ENCODE measurements around the gene TTC17. TPM values are rescaled to one million over a fixed set of nuclear protein-coding genes. Genes with fewer than 3 reads are reported as not detected.

The TTC17 gene, protein sequence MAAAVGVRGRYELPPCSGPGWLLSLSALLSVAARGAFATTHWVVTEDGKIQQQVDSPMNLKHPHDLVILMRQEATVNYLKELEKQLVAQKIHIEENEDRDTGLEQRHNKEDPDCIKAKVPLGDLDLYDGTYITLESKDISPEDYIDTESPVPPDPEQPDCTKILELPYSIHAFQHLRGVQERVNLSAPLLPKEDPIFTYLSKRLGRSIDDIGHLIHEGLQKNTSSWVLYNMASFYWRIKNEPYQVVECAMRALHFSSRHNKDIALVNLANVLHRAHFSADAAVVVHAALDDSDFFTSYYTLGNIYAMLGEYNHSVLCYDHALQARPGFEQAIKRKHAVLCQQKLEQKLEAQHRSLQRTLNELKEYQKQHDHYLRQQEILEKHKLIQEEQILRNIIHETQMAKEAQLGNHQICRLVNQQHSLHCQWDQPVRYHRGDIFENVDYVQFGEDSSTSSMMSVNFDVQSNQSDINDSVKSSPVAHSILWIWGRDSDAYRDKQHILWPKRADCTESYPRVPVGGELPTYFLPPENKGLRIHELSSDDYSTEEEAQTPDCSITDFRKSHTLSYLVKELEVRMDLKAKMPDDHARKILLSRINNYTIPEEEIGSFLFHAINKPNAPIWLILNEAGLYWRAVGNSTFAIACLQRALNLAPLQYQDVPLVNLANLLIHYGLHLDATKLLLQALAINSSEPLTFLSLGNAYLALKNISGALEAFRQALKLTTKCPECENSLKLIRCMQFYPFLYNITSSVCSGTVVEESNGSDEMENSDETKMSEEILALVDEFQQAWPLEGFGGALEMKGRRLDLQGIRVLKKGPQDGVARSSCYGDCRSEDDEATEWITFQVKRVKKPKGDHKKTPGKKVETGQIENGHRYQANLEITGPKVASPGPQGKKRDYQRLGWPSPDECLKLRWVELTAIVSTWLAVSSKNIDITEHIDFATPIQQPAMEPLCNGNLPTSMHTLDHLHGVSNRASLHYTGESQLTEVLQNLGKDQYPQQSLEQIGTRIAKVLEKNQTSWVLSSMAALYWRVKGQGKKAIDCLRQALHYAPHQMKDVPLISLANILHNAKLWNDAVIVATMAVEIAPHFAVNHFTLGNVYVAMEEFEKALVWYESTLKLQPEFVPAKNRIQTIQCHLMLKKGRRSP
- total RNA-seq = 77.4 and 88.7 TPM in 2 replicates

DNA sequence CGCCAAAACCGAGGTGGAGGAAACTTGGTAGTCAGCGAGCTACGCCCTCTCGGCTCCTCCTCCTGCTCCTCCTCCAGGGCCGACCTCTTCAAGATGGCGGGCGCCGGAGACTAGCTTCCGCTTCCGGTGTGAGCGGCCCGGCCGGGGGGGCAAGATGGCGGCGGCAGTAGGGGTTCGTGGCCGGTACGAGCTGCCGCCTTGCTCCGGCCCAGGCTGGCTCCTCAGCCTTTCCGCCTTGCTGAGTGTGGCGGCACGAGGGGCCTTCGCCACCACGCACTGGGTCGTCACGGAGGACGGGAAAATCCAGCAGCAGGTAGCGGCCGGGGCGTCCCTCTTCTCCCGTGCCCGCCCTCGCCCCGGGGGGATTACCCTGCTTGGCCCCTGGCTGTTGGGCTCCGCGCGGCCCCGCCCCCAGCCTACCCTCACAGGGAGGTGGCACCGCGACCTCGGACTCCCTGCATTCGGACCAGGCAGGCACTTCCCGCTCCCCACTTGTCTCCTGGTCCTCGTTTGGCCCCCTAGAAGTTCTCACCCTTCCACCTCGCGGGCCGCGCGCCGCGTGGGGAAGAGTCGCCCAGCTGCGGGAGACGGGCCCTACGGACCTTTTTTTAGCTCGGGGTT lies at the start of gene TTC17:
Gene TTC17 (plus strand): TSS at position 120 of the 621 bp plus-strand sequence. CDS start 35 bp downstream, at position 155.
- Histone ChIP-seq H3K4me3 (ENCODE audit: insufficient read depth, low read length) (peak within 1 kb of the TSS; percentile 97), H3K4me1 (ENCODE audit: insufficient read depth, low read length) (peaks cover 14% of the 10 kb centered on the region), H2AFZ (ENCODE audit: low read length) (peak within 1 kb of the TSS; percentile 97), H3K36me3 (ENCODE audit: insufficient read depth, low read length) (no peaks in the 10 kb centered on the region), H3K4me2 (ENCODE audit: insufficient read depth, low read length) (peak within 1 kb of the TSS; percentile 94), H4K20me1 (ENCODE audit: insufficient read depth, low read length) (peaks cover 24% of the 10 kb centered on the region), H3K79me2 (ENCODE audit: insufficient read depth, low read length) (peaks cover 51% of the 10 kb centered on the region), H3K27me3 (ENCODE audit: insufficient read depth, low read length) (no peaks in the 10 kb centered on the region), H3K9me3 (ENCODE audit: low read depth, low read length) (no peaks in the 10 kb centered on the region), H3K27ac (ENCODE audit: low read depth, low read length) (peak within 1 kb of the TSS; percentile 93)
- TF ChIP-seq, protein P1, sequence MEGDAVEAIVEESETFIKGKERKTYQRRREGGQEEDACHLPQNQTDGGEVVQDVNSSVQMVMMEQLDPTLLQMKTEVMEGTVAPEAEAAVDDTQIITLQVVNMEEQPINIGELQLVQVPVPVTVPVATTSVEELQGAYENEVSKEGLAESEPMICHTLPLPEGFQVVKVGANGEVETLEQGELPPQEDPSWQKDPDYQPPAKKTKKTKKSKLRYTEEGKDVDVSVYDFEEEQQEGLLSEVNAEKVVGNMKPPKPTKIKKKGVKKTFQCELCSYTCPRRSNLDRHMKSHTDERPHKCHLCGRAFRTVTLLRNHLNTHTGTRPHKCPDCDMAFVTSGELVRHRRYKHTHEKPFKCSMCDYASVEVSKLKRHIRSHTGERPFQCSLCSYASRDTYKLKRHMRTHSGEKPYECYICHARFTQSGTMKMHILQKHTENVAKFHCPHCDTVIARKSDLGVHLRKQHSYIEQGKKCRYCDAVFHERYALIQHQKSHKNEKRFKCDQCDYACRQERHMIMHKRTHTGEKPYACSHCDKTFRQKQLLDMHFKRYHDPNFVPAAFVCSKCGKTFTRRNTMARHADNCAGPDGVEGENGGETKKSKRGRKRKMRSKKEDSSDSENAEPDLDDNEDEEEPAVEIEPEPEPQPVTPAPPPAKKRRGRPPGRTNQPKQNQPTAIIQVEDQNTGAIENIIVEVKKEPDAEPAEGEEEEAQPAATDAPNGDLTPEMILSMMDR (IDR thresholded peaks at IDR 0.05; ENCODE audit: extremely low read depth, low read depth, low read length) = no peak
- DNase-seq (ENCODE audit: insufficient read length, low spot score, missing footprints) = peak; percentile 94

DNA sequence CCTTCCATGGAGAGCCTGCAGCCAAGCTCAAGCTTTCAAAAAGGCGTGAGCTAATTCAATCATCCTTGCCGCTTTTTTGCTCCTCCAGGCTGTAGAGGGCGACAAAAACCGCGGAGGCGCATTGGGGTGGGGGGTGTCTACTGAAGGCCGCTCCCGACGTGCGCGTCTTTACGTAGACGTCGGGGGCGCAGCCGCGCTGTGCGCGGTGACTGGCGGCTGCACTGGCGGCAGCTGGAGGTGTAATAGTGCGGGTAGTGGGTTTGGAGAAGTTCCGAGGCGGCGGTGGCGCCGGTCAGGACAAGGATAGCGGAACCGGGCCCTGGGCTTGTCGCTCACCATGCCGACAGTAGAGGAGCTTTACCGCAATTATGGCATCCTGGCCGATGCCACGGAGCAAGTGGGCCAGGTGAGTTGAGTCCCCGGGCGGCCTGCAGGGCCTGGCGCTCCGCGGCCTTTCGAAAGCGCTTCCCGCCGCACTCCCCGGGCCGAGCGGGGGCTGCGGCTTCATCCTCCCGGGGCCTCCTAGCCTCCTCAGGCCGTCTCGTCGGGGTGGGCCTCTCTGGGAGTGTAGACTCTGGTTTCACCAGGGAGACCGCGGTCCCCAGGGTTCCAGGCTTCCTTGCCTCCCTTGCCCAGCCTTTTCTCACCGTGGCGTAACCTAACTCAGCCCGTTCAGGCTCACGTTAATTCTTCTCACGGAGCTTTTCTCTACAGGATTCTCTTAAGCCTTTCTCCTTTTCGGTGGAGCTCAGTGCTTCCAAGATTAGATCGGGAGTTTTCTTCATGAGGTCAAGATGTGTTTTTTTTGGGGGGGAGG lies 46.7 kb upstream of the TTC17 start, which contains the start of gene API5:
Gene API5 (plus strand): TSS at position 206 of the 817 bp plus-strand sequence. CDS start 132 bp downstream, at position 338.
- Histone ChIP-seq H4K20me1 (ENCODE audit: insufficient read depth, low read length) (peaks cover 49% of the 10 kb centered on the region), H3K4me2 (ENCODE audit: insufficient read depth, low read length) (peak within 1 kb of the TSS; percentile 91), H3K36me3 (ENCODE audit: insufficient read depth, low read length) (no peaks in the 10 kb centered on the region), H3K27ac (ENCODE audit: low read depth, low read length) (peak within 1 kb of the TSS; percentile 91), H2AFZ (ENCODE audit: low read length) (peak within 1 kb of the TSS; percentile 95), H3K4me3 (ENCODE audit: insufficient read depth, low read length) (peak within 1 kb of the TSS; percentile 98), H3K79me2 (ENCODE audit: insufficient read depth, low read length) (peaks cover 51% of the 10 kb centered on the region), H3K4me1 (ENCODE audit: insufficient read depth, low read length) (peaks cover 21% of the 10 kb centered on the region), H3K27me3 (ENCODE audit: insufficient read depth, low read length) (no peaks in the 10 kb centered on the region), H3K9me3 (ENCODE audit: low read depth, low read length) (no peaks in the 10 kb centered on the region)
- TF ChIP-seq, protein P1 (IDR thresholded peaks at IDR 0.05; ENCODE audit: extremely low read depth, low read depth, low read length) = peak; percentile 75
- peak; percentile 89 for DNase-seq (ENCODE audit: insufficient read length, low spot score, missing footprints)

DNA sequence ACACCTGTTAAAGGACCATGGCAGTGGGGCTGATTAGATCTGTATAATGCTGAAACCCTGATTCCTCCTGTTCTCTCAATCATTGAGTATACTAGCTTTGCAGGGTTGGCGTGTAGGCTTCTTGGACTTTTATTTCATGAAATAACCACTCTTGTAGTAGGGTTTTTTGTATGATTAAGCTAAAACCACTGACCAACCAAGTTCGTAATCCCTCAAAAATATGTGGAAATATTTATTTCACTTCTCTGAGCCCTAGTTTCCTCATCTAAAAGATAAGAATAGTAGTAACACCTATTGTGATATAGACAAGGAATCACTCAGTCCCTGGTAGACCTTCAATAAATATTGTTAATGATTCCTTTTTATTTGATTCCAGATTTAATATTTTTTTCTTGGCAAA lies 42.8 kb upstream of the TTC17 start:
- Histone ChIP-seq H3K9me3 (ENCODE audit: low read depth, low read length) (no peaks in the 10 kb centered on the region), H2AFZ (ENCODE audit: low read length) (no peak overlapping the region), H3K36me3 (ENCODE audit: insufficient read depth, low read length) (peaks cover 16% of the 10 kb centered on the region), H3K27ac (ENCODE audit: low read depth, low read length) (peak overlapping the region; percentile 39), H3K4me2 (ENCODE audit: insufficient read depth, low read length) (peak overlapping the region; percentile 47), H3K4me3 (ENCODE audit: insufficient read depth, low read length) (no peak overlapping the region), H3K27me3 (ENCODE audit: insufficient read depth, low read length) (no peaks in the 10 kb centered on the region), H3K79me2 (ENCODE audit: insufficient read depth, low read length) (peaks cover 75% of the 10 kb centered on the region), H3K4me1 (ENCODE audit: insufficient read depth, low read length) (peaks cover 21% of the 10 kb centered on the region), H4K20me1 (ENCODE audit: insufficient read depth, low read length) (peaks cover 71% of the 10 kb centered on the region)
- TF ChIP-seq, protein P1 (IDR thresholded peaks at IDR 0.05; ENCODE audit: extremely low read depth, low read depth, low read length) = no peak
- DNase-seq (ENCODE audit: insufficient read length, low spot score, missing footprints) = peak; percentile 57

All from osteoblast (primary cell).